Stimulated activated naive B cell treated with anti-CD40 and anti-IgM and Interleukin-4, amounts not matched to agents 10 μg/mL and 1 μg/mL and 100 μg/mL, for 72 hours (primary cell): ENCODE results near the gene DNPH1.

Experiments used
- ATAC-seq, 2 donors: fragments of 150-1000 bp; cut with Tn5 transposase; replicated peaks; 2 replicates each; pipeline ENCODE4 v1.10.0; 2021; ENCODE audit warnings: moderate library complexity in 1 of 2
- DNase-seq: peaks from one replicate; pipeline ENCODE4 v3.0.0; 2021
- H3K27ac Mint-ChIP-seq: one replicate; pipeline ENCODE4 v1.8.0; 2022; ENCODE audit warnings: mild to moderate bottlenecking, mixed read lengths
- H3K27me3 Mint-ChIP-seq, 2 donors: one replicate each; pipeline ENCODE4 v1.8.0; 2022; ENCODE audit warnings: mixed read lengths in 2 of 2
- H3K36me3 Mint-ChIP-seq, 2 donors: one replicate each; pipeline ENCODE4 v1.8.0; 2022; ENCODE audit warnings: mixed read lengths in 2 of 2, mild to moderate bottlenecking in 1 of 2
- H3K4me1 Mint-ChIP-seq, 2 donors: one replicate each; pipeline ENCODE4 v1.8.0; 2022; ENCODE audit warnings: mixed read lengths in 2 of 2, mild to moderate bottlenecking in 1 of 2
- H3K4me3 Mint-ChIP-seq, 2 donors: one replicate each; pipeline ENCODE4 v1.8.0; 2022; ENCODE audit warnings: mild to moderate bottlenecking in 2 of 2, mixed read lengths in 2 of 2, moderate library complexity in 1 of 2
- H3K9me3 Mint-ChIP-seq, 2 donors: one replicate each; pipeline ENCODE4 v1.8.0; 2022; ENCODE audit warnings: mixed read lengths in 2 of 2, mild to moderate bottlenecking in 1 of 2

DNPH1 gene

DNA sequence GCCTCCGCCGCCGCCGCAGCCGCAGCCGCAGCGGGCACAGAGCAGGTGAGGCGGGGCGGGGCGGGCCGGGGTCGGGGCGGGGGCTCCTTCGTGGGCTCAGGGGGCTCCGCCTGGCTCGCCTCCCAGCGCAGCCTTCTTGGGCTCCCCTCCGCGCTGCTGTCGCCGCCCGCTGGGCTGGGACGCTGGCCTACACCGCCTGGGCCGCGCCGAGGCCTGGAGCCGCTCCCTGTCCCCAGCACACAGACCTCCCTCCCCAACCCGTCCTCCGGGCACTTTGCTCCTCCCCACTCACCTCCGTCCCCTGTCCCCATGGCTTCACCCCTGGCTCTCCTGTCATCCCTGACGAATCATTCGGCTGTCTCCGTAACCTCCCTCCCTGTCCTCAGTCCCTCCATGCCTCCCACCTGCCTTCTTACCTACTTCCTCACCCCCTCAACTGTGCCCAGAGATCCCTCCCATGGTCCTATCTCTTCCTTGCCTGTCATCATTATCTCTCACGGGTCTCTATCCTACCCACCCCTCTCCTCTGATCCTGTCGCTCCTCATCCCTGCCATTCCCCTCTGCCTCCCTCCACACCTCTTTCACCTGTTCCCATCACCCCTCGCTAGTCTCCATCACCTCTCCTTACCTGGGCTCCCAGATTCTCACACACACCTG, 14.5 kb upstream of the DNPH1 start:
- peaks cover 14 to 18% of the 10 kb centered on the region in 2 donors for H3K27me3 Mint-ChIP-seq
- ATAC-seq: no peak
- peaks cover 3 to 6% of the 10 kb centered on the region in 2 donors for H3K9me3 Mint-ChIP-seq
- peaks cover 0 to 2% of the 10 kb centered on the region in 2 donors for H3K36me3 Mint-ChIP-seq
- no peak overlapping the region for H3K27ac Mint-ChIP-seq
- no peak overlapping the region for H3K4me3 Mint-ChIP-seq
- H3K4me1 Mint-ChIP-seq: peaks cover 6 to 18% of the 10 kb centered on the region in 2 donors
- DNase-seq: no peak

DNA sequence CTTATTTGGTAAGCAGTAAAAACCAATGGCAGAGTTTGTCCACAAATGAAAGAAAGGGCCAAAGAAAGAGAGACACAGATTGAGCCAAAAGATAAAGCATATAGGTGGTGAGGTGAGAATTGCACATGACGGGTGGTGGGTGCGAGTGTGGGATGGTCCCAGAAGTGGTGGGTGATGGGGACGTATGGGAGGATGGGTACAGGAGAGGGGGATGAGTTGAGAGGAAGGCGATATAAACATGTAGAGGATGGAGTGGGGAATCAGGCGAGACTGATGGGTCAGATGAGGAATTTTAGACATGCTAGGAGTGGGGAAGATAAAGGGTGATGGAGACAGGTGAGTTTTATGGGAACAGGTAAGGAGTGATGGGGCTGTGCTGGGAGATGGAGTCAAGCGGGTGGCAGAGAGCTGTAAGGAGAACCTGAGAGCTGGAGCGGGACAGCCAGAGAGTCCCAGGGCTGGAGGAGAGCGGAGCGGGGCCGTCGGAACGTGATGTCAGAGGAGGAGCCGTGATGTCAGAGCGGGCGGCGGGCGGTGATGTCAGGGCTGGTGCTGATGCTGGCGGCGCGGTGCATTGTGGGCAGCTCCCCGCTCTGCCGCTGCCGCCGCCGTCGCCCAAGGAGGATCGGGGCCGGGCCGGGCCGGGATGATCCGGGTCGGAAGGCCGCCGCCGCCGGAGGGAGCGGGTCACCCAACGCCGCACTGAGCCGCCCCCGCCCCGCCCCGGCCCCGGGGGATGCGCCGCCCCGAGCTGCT, 13.8 kb upstream of the DNPH1 start, which contains the start of gene TTBK1:
TSS of gene TTBK1 (plus strand) at position 574 of the 756 bp plus-strand sequence. CDS start 3,180 bp downstream, outside the sequence.
- Mint-ChIP-seq H3K27ac (no peak within 1 kb of the TSS), H3K9me3 (peaks cover 3 to 6% of the 10 kb centered on the region in 2 donors), H3K27me3 (peaks cover 19 to 22% of the 10 kb centered on the region in 2 donors), H3K36me3 (peaks cover 0 to 2% of the 10 kb centered on the region in 2 donors), H3K4me3 (no peak within 1 kb of the TSS), H3K4me1 (peaks cover 6 to 17% of the 10 kb centered on the region in 2 donors)
- no peak for DNase-seq
- ATAC-seq: no peak

DNA sequence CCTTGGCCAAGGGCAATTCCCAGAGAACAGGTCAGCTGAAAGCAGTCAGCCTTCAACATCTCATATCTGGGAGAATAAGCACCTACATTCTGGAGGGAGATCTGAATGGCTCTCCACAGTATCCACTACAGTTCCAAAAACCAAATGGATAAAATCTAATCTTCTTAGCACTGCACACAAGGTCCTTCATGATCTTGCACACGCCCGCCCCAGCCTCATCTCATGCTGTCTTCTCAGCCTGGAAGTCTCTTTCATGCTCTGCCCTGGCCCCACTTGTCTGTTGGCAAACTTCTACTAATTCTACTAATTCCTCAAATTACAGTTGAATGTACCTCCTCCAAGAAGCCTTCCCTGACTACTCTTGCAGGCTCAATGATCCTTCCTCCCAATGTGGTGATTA, 12.2 kb upstream of the DNPH1 start:
- peaks cover 3 to 6% of the 10 kb centered on the region in 2 donors for H3K9me3 Mint-ChIP-seq
- DNase-seq (no peak), ATAC-seq (no peak)
- H3K4me1 Mint-ChIP-seq: peaks cover 4 to 6% of the 10 kb centered on the region in 2 donors
- H3K36me3 Mint-ChIP-seq: peaks cover 0 to 2% of the 10 kb centered on the region in 2 donors
- peaks cover 27 to 31% of the 10 kb centered on the region in 2 donors for H3K27me3 Mint-ChIP-seq
- no peak overlapping the region for H3K4me3 Mint-ChIP-seq
- no peak overlapping the region for H3K27ac Mint-ChIP-seq

DNA sequence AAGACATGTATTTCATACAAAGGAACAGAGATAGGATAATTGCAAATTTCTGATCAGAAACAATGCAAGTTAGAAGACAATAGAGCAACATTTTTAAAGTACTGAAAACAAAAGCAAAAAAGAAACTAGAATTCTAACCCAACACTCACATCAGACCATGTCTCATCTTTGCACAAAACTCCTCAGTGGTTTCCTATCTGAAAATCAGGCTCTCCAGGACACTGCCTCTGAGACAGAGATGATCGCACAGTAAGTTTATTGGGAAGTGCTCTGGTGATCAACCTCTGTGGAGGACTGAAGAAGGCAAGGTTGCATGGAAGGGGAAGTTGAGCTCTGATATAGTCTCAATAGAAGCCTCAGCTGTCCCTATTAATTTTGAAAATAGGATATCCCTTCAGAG, 11.7 kb upstream of the DNPH1 start:
- H3K27me3 Mint-ChIP-seq: peaks cover 27 to 35% of the 10 kb centered on the region in 2 donors
- ATAC-seq: no peak
- H3K27ac Mint-ChIP-seq: no peak overlapping the region
- no peak overlapping the region for H3K4me3 Mint-ChIP-seq
- no peak for DNase-seq
- peaks cover 3 to 6% of the 10 kb centered on the region in 2 donors for H3K9me3 Mint-ChIP-seq
- H3K36me3 Mint-ChIP-seq: peaks cover 0 to 2% of the 10 kb centered on the region in 2 donors
- peaks cover 0 to 6% of the 10 kb centered on the region in 2 donors for H3K4me1 Mint-ChIP-seq

DNA sequence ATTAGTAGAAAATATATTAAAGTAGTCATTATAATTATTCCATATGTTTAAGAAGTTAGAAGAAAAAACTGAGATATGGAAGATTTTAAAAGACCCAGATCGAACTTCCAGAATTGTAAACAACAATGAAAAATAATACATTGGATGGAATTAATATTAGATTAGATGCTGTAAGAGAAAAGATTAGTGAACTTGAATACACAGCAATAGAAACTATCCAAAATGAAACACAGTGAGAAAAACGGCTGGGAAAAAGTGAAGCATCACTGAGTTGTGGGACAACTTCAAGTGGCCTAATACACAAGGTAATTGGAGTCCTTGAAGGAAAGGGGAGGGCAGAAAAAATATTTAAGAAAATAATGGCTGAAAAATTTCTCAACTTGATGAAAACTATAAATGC, 9.8 kb upstream of the DNPH1 start:
- DNase-seq (no peak), ATAC-seq (no peak)
- H3K27ac Mint-ChIP-seq: no peak overlapping the region
- H3K27me3 Mint-ChIP-seq: peaks cover 27 to 35% of the 10 kb centered on the region in 2 donors
- peaks cover 0 to 2% of the 10 kb centered on the region in 2 donors for H3K36me3 Mint-ChIP-seq
- H3K4me3 Mint-ChIP-seq: no peak overlapping the region
- peaks cover 3 to 6% of the 10 kb centered on the region in 2 donors for H3K9me3 Mint-ChIP-seq
- H3K4me1 Mint-ChIP-seq: peaks cover 0 to 6% of the 10 kb centered on the region in 2 donors

DNA sequence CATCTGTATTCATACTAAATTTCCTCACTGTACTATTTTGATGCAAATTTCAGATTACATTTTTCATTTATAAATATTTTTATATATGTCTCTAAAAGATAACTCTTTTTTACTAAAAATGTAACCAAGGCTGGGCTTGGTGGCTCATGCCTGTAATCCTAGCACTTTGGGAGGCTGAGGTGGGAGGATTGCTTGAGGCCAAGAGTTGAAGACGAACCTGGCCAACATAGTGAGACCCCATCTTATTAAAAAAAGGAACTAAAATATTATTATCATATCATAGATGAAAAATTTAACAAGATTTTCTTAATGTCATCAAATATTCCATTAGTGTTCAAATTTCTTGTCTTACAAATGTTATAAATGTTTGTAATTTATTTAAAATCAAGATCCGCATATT, 6.6 kb upstream of the DNPH1 start:
- Mint-ChIP-seq H3K4me1 (peaks cover 0 to 4% of the 10 kb centered on the region in 2 donors), H3K36me3 (peaks cover 0 to 2% of the 10 kb centered on the region in 2 donors), H3K9me3 (peaks cover 3 to 6% of the 10 kb centered on the region in 2 donors), H3K4me3 (no peak overlapping the region), H3K27me3 (peaks cover 42 to 46% of the 10 kb centered on the region in 2 donors), H3K27ac (no peak overlapping the region)
- ATAC-seq: no peak
- DNase-seq: no peak

DNA sequence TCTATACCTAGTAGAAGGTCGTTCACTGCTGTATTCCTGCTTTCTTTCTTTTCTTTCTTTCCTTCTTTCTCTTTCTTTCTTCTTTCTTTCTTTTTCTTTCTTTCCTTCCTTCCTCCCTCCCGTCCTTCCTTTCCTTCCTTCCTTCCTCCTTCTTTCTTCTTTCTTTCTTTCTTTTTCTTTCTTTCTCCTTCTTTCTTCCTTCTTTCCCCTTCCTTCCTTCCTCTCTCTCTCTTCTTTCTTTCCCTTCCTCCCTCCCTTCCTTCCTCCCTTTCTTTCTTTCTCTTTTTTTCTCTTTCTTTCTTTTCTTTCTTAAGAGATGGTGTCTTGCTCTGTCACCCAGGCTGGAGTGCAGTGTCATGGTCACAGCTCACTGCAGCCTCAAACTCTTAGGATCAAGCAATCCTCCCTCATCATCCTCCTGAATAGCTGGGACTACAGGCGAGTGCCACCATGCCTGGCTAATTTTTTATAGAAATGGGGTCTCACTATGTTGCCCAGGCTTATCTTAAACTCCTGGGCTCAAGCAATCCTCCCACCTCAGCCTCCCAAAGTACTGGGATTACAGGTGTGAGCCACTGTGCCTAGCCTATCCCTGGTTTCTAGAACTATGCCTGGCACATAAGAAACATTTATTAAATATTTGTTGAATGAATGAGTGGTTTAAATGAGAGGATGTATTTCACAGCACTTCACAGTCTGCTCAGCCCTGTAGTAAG, 2.6 kb upstream of the DNPH1 start:
- H3K9me3 Mint-ChIP-seq: no peaks in the 10 kb centered on the region
- H3K27me3 Mint-ChIP-seq: peaks cover 20 to 22% of the 10 kb centered on the region in 2 donors
- ATAC-seq (no peak), DNase-seq (no peak)
- peaks cover 11 to 22% of the 10 kb centered on the region in 2 donors for H3K4me1 Mint-ChIP-seq
- H3K36me3 Mint-ChIP-seq: peaks cover under 1 to 8% of the 10 kb centered on the region in 2 donors
- H3K27ac Mint-ChIP-seq: no peak overlapping the region
- H3K4me3 Mint-ChIP-seq: no peak overlapping the region

DNA sequence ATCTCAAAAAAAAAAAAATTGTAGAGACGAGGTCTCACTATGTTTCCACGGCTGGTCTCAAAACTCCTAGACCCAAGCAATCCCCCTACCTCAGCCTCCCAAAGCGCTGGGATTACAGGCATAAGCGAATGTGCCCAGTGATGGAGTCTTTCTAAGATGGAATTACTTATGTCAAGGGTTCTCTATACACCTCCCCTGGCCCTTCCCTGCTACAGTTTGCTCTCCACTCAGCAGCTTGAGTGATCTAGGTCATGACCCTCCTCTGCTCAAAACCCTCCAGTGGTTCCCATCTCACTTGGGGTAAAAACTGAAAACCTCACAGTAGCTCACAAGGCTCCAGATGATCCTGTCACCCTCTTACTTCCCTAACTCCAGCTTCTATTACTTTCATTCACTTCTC, 1.8 kb upstream of the DNPH1 start:
- H3K27me3 Mint-ChIP-seq: peaks cover 14 to 19% of the 10 kb centered on the region in 2 donors
- peaks cover 9 to 16% of the 10 kb centered on the region in 2 donors for H3K36me3 Mint-ChIP-seq
- no peak overlapping the region for H3K27ac Mint-ChIP-seq
- peaks cover 0 to 2% of the 10 kb centered on the region in 2 donors for H3K9me3 Mint-ChIP-seq
- no peak for ATAC-seq
- DNase-seq: no peak
- peaks cover 17 to 29% of the 10 kb centered on the region in 2 donors for H3K4me1 Mint-ChIP-seq
- H3K4me3 Mint-ChIP-seq: no peak overlapping the region

DNA sequence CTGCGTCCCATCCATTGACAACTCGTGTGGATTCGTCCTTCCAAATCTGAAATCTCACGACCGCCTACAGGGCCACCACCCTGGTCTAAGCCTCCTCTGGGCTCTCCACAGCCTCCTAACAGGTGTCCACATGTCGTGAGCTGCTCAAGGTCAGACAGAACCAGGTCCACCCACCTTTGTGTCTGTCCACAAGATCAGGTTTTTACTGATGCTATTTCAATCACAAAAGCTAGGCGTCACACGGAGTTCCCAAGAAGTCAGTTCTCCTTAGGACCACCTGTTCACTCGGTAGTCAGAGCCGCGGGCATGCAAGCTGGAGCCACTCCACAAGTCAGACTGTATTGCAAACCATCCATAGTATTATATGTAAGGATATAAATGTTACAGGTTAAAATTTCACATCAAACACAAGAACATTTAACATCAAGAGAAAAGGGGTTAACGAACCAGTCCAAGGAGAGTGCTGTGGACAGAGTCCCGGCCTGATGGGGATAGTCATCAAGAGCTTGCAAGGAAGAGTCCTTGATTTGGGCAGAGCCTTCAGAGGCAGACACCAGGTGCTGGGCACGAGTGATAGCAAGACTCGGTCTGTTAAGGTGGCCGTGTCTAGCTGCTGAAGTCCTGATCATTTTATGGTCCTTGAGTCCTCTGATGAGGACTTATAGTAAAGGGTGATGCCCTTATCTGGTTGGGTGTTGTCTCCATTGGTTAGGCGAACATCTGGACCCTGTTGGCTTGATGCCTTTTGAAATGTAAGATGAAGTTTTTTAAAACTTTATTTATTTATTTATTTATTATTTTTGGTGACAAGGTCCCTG, 731 bp upstream of the DNPH1 start:
- H3K36me3 Mint-ChIP-seq: peaks cover 18 to 25% of the 10 kb centered on the region in 2 donors
- H3K9me3 Mint-ChIP-seq: peaks cover 0 to 2% of the 10 kb centered on the region in 2 donors
- H3K4me3 Mint-ChIP-seq: peak overlapping the region; percentile 85 to 91
- H3K27ac Mint-ChIP-seq: peak overlapping the region; percentile 91
- H3K4me1 Mint-ChIP-seq: peaks cover 26 to 39% of the 10 kb centered on the region in 2 donors
- DNase-seq (no peak), ATAC-seq (peak; percentile 7)
- peaks cover 14 to 19% of the 10 kb centered on the region in 2 donors for H3K27me3 Mint-ChIP-seq

DNA sequence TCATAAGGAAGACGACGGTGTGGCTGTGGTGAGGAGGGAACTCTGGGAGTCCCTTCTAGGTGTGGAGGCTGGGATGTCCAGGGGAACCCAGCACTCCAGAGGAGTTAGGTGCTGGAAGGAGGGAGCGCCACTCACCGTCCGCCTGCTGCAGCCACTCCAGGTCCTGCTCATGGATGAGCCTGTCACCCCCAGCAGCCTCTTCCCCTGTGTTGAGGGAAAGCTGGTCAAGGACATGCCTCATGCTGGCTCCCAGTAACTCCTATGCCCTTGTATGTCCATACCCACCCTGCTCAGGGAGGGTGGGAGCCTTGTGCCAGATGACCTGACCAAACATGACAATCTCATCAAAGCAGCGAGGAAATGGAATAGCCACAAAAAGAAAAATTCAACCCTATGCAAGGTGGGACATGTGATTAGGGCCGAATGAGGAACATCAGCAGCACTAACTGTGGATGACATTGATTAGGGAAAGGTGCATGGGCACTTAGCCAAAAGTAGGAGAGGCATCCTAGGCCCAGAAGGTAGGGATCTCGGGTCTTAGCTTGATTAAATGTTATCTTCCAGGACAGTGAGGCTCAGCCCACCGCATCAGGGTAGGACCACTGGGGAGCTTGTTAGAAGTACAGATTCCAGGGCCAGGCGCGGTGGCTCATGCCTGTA, 3.0 kb downstream of the DNPH1 start:
- Mint-ChIP-seq H3K27ac (peak overlapping the region; percentile 98), H3K9me3 (peaks cover 0 to 2% of the 10 kb centered on the region in 2 donors), H3K4me3 (peak overlapping the region; percentile 29 to 50), H3K27me3 (peaks cover 2 to 3% of the 10 kb centered on the region in 2 donors), H3K36me3 (peaks cover 31 to 54% of the 10 kb centered on the region in 2 donors), H3K4me1 (peaks cover 52 to 73% of the 10 kb centered on the region in 2 donors)
- ATAC-seq: no peak
- DNase-seq: no peak

DNA sequence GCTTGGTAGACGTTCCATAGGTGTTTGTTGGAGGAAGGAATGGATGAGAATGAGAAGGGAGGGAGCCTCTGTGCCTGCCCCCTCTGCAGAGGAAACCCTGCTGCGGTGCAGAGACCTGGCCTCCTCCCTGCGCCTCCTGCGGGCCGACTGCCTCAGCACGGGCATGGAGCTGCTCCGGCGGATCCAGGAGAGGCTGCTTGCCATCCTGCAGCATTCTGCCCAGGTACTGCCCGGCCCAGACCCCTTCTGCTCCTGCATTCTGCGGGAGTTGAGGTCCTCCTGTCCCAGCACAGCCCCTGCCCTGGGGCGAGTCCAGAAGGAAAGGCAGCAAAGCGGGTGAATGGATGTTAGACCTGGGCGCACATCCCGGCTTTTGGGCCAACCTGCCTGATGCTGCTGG, 6.1 kb downstream of the DNPH1 start:
- Mint-ChIP-seq H3K27ac (peak overlapping the region; percentile 98), H3K36me3 (peaks cover 51 to 74% of the 10 kb centered on the region in 2 donors), H3K4me3 (peak overlapping the region in 1 of 2 donors; percentile 75)

DNA sequence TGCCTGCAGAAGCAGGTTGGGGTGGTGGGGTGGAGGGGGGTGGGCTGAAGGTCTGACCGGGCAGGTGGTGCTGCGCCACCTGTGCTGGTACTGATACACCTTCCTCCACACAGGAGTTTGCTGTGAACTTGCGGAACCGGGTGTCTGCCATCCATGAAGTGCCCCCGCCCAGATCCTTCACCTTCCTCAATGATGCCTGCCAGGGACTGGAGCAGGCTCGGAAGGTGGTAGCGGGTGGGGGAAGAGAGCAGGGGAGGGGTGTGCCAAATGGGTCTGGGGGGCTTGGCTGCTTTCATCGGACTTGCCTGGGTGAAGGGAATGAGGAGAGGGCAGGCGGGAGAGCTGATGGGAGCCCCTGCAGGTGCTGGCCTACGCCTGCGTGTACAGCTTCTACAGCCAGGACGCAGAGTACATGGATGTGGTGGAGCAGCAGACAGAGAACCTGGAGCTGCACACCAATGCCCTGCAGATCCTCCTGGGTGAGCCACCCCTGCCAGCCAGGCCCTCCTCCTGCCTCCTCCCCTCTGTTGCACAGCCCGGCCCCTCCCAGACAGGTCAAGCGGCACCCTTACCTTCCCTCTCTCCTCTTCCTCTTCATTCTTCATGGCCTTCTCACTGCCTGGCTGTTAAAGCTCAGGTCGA, 6.7 kb downstream of the DNPH1 start:
- Mint-ChIP-seq H3K4me1 (peaks cover 52 to 70% of the 10 kb centered on the region in 2 donors), H3K36me3 (peaks cover 53 to 75% of the 10 kb centered on the region in 2 donors), H3K4me3 (peak overlapping the region; percentile 45 to 59), H3K27me3 (no peaks in the 10 kb centered on the region), H3K27ac (peak overlapping the region; percentile 98), H3K9me3 (peaks cover 0 to 2% of the 10 kb centered on the region in 2 donors)
- ATAC-seq: no peak
- DNase-seq: no peak

More for the DNA sequence above, 6.1 kb downstream of the DNPH1 start:
- DNase-seq: no peak
- no peaks in the 10 kb centered on the region for H3K27me3 Mint-ChIP-seq
- H3K9me3 Mint-ChIP-seq: peaks cover 0 to 2% of the 10 kb centered on the region in 2 donors
- no peak for ATAC-seq
- H3K4me1 Mint-ChIP-seq: peaks cover 53 to 76% of the 10 kb centered on the region in 2 donors
